ENCODE measurements around the gene CDR2. TPM values are rescaled to one million over a fixed set of nuclear protein-coding genes. Genes with fewer than 3 reads are reported as not detected.
"Not testable (repeated sequence)": the region's sequence is repeated elsewhere in the genome, so short reads cannot be mapped to it uniquely, and the experiment has no call there.

Gene CDR2
- total RNA-seq, 1 experiment from 2014 or later, result 14.7 TPM

GRCh38 chr16:22418826-22419225, 44.4 kb upstream of the CDR2 start:
- no peak overlapping the region for H2AFZ ChIP-seq (ENCODE audit: low read length)
- no peaks in the 10 kb centered on the region for H3K9me3 ChIP-seq (ENCODE audit: low read length)
- no peak for DNase-seq
- no peaks in the 10 kb centered on the region for H3K79me2 ChIP-seq (ENCODE audit: low read length)
- no peaks in the 10 kb centered on the region for H3K4me1 ChIP-seq (ENCODE audit: insufficient read depth, low read length)
- ChIA-PET POLR2A (ENCODE audit: unreplicated experiment) (no interaction called here), CTCF (no interaction called here)
- intact Hi-C loops (cut with micrococcal nuclease), result no loop called here
- H4K20me1 ChIP-seq (ENCODE audit: low read length), result no peaks in the 10 kb centered on the region
- H3F3A ChIP-seq (ENCODE audit: low read length, unreplicated experiment), result no peaks in the 10 kb centered on the region
- H3K4me3 ChIP-seq (ENCODE audit: low read length), result no peak overlapping the region
- no peaks in the 10 kb centered on the region for H3K9me2 ChIP-seq (replicated peaks; ENCODE audit: low read length)
- no TSS peak for BruUV-seq (replicated peaks)
- no peak overlapping the region for H3K27ac ChIP-seq (ENCODE audit: low read length)
- ATAC-seq, result no peak
- TF ChIP-seq EZH2phosphoT487 (IDR thresholded peaks at IDR 0.05; ENCODE audit: borderline replicate concordance, low read length) (no peak), EZH2 (IDR thresholded peaks at IDR 0.05; ENCODE audit: low read length, unreplicated experiment) (no peak), CTCF (conservative IDR thresholded peaks at IDR 0.05; ENCODE audit: low read depth, low read length) (no peak)
- no peaks in the 10 kb centered on the region for H3K36me3 ChIP-seq (ENCODE audit: low read depth, low read length)
- H3K4me2 ChIP-seq (ENCODE audit: low read length), result no peak overlapping the region
- H3K9ac ChIP-seq (ENCODE audit: low read length), result no peak overlapping the region
- no peaks in the 10 kb centered on the region for H3K27me3 ChIP-seq (ENCODE audit: low read length)

GRCh38 chr16:22417798-22418197, 43.4 kb upstream of the CDR2 start:
- H3K79me2 ChIP-seq (ENCODE audit: low read length); H4K20me1 ChIP-seq (ENCODE audit: low read length); H3K9me3 ChIP-seq (ENCODE audit: low read length); H3F3A ChIP-seq (ENCODE audit: low read length, unreplicated experiment); BruUV-seq (replicated peaks); CTCF ChIA-PET; intact Hi-C loops (cut with micrococcal nuclease); H3K4me3 ChIP-seq (ENCODE audit: low read length); DNase-seq; H3K9me2 ChIP-seq (replicated peaks; ENCODE audit: low read length); H3K4me2 ChIP-seq (ENCODE audit: low read length); POLR2A ChIA-PET (ENCODE audit: unreplicated experiment); H3K36me3 ChIP-seq (ENCODE audit: low read depth, low read length); H2AFZ ChIP-seq (ENCODE audit: low read length); H3K27me3 ChIP-seq (ENCODE audit: low read length); ATAC-seq; H3K27ac ChIP-seq (ENCODE audit: low read length); H3K9ac ChIP-seq (ENCODE audit: low read length); H3K4me1 ChIP-seq (ENCODE audit: insufficient read depth, low read length): not testable (repeated sequence)

GRCh38 chr16:22417019-22417418, 42.6 kb upstream of the CDR2 start:
- no peak overlapping the region for H3K9ac ChIP-seq (ENCODE audit: low read length)
- ChIA-PET CTCF (no interaction called here), POLR2A (ENCODE audit: unreplicated experiment) (no interaction called here)
- no peaks in the 10 kb centered on the region for H3K9me2 ChIP-seq (replicated peaks; ENCODE audit: low read length)
- no peaks in the 10 kb centered on the region for H3K4me1 ChIP-seq (ENCODE audit: insufficient read depth, low read length)
- no peaks in the 10 kb centered on the region for H4K20me1 ChIP-seq (ENCODE audit: low read length)
- H2AFZ ChIP-seq (ENCODE audit: low read length), result no peak overlapping the region
- no peaks in the 10 kb centered on the region for H3K79me2 ChIP-seq (ENCODE audit: low read length)
- no peak for TF ChIP-seq EZH2 (IDR thresholded peaks at IDR 0.05; ENCODE audit: low read length, unreplicated experiment)
- TF ChIP-seq EZH2phosphoT487 (IDR thresholded peaks at IDR 0.05; ENCODE audit: borderline replicate concordance, low read length), result no peak
- no peak for TF ChIP-seq CTCF (conservative IDR thresholded peaks at IDR 0.05; ENCODE audit: low read depth, low read length)
- intact Hi-C loops (cut with micrococcal nuclease), result no loop called here
- no peak overlapping the region for H3K27ac ChIP-seq (ENCODE audit: low read length)
- no peak overlapping the region for H3K4me2 ChIP-seq (ENCODE audit: low read length)
- no peaks in the 10 kb centered on the region for H3K36me3 ChIP-seq (ENCODE audit: low read depth, low read length)
- BruUV-seq (replicated peaks), result no TSS peak
- no peaks in the 10 kb centered on the region for H3F3A ChIP-seq (ENCODE audit: low read length, unreplicated experiment)
- no peaks in the 10 kb centered on the region for H3K9me3 ChIP-seq (ENCODE audit: low read length)
- DNase-seq (no peak), ATAC-seq (no peak)
- no peak overlapping the region for H3K4me3 ChIP-seq (ENCODE audit: low read length)
- no peaks in the 10 kb centered on the region for H3K27me3 ChIP-seq (ENCODE audit: low read length)
